Endothelial cell (in vitro differentiated cells): ENCODE results near the gene SH3TC1. TPM values are rescaled to one million over a fixed set of nuclear protein-coding genes. Genes with fewer than 3 reads are reported as not detected.
A peak's percentile ranks its signal among the peaks of the same experiment; 100 is the strongest.

Source experiments
- DNase-seq: peaks from one replicate; pipeline ENCODE4 v3.0.0; 2021; ENCODE audit warnings: low spot score
- H3K27ac Mint-ChIP-seq: one replicate; pipeline ENCODE4 v1.8.0; 2021; ENCODE audit warnings: mixed read lengths, inconsistent platforms; ENCODE audit not compliant: unreplicated experiment
- H3K27me3 Mint-ChIP-seq: one replicate; pipeline ENCODE4 v1.8.0; 2021; ENCODE audit warnings: mild to moderate bottlenecking, moderate library complexity, mixed read lengths, inconsistent platforms; ENCODE audit not compliant: unreplicated experiment
- H3K36me3 Mint-ChIP-seq: one replicate; pipeline ENCODE4 v1.8.0; 2021; ENCODE audit warnings: mild to moderate bottlenecking, low read depth, mixed read lengths, inconsistent platforms; ENCODE audit not compliant: unreplicated experiment
- H3K4me1 Mint-ChIP-seq: one replicate; pipeline ENCODE4 v1.8.0; 2021; ENCODE audit warnings: mild to moderate bottlenecking, mixed read lengths, inconsistent platforms; ENCODE audit not compliant: unreplicated experiment
- H3K4me3 Mint-ChIP-seq: one replicate; pipeline ENCODE4 v1.8.0; 2021; ENCODE audit warnings: mild to moderate bottlenecking, mixed read lengths, inconsistent platforms; ENCODE audit not compliant: unreplicated experiment
- H3K9me3 Mint-ChIP-seq: one replicate; pipeline ENCODE4 v1.8.0; 2021; ENCODE audit warnings: mixed read lengths, inconsistent platforms; ENCODE audit not compliant: unreplicated experiment
- CTCF ChIP-seq: fragments of 200-600 bp; sonication (generic); IDR thresholded peaks from one replicate; pipeline ENCODE4 v1.5.0; 2021; ENCODE audit warnings: antibody characterized with exemption; ENCODE audit not compliant: unreplicated experiment
- total RNA-seq: library from RNA; stranded (reverse); fragmentation: NEBNext Ultra II Directional; extraction: Animal tissue kit (Norgen Biotek cat#: 25700); gene quantifications from one replicate; pipeline ENCODE4 v1.2.1, GENCODE V29; 2021; ENCODE audit not compliant: unreplicated experiment

The SH3TC1 gene
- total RNA-seq, 1 donor from 2014 or later: 114 TPM

GRCh38 chr4:8238515-8239053, 39.5 kb downstream of the SH3TC1 start:
- Mint-ChIP-seq H3K36me3 (peaks cover 15% of the 10 kb centered on the region), H3K27me3 (peaks cover 9% of the 10 kb centered on the region), H3K4me3 (no peak overlapping the region), H3K27ac (no peak overlapping the region), H3K9me3 (no peaks in the 10 kb centered on the region), H3K4me1 (no peaks in the 10 kb centered on the region)
- peak; percentile 17 for TF ChIP-seq CTCF
- peak; percentile 35 for DNase-seq

- Mint-ChIP-seq H3K36me3 (peaks cover 15% of the 10 kb centered on the region), H3K9me3 (no peaks in the 10 kb centered on the region), H3K27ac (no peak overlapping the region), H3K27me3 (peaks cover 14% of the 10 kb centered on the region), H3K4me1 (no peaks in the 10 kb centered on the region), H3K4me3 (no peak overlapping the region)
- TF ChIP-seq CTCF: no peak
- no peak for DNase-seq
Measured at GRCh38 chr4:8239226-8239625, 40.1 kb downstream of the SH3TC1 start.

- Mint-ChIP-seq H3K27ac (no peak overlapping the region), H3K36me3 (peaks cover 15% of the 10 kb centered on the region), H3K27me3 (peaks cover 14% of the 10 kb centered on the region), H3K4me3 (no peak overlapping the region), H3K9me3 (no peaks in the 10 kb centered on the region), H3K4me1 (no peaks in the 10 kb centered on the region)
- no peak for DNase-seq
- no peak for TF ChIP-seq CTCF
Measured at GRCh38 chr4:8239661-8240060, 40.6 kb downstream of the SH3TC1 start.

- Mint-ChIP-seq H3K4me3 (no peak overlapping the region), H3K9me3 (no peaks in the 10 kb centered on the region), H3K27me3 (peaks cover 14% of the 10 kb centered on the region), H3K27ac (no peak overlapping the region), H3K36me3 (peaks cover 12% of the 10 kb centered on the region), H3K4me1 (no peaks in the 10 kb centered on the region)
- no peak for DNase-seq
- TF ChIP-seq CTCF: no peak
Measured at GRCh38 chr4:8240211-8241041, 41.3 kb downstream of the SH3TC1 start.

GRCh38 chr4:8241211-8241779, 42.2 kb downstream of the SH3TC1 start:
- peaks cover 11% of the 10 kb centered on the region for H3K36me3 Mint-ChIP-seq
- no peak for DNase-seq
- H3K27me3 Mint-ChIP-seq: peaks cover 14% of the 10 kb centered on the region
- H3K27ac Mint-ChIP-seq: no peak overlapping the region
- TF ChIP-seq CTCF: no peak
- H3K4me1 Mint-ChIP-seq: no peaks in the 10 kb centered on the region
- H3K9me3 Mint-ChIP-seq: no peaks in the 10 kb centered on the region
- H3K4me3 Mint-ChIP-seq: no peak overlapping the region
